ENCODE data around the gene PCSK5.

PCSK5 gene

GRCh38 chr9:75974016-75974766 lies 83.7 kb downstream of the PCSK5 start:
- DNase-seq, result no peak

DNA sequence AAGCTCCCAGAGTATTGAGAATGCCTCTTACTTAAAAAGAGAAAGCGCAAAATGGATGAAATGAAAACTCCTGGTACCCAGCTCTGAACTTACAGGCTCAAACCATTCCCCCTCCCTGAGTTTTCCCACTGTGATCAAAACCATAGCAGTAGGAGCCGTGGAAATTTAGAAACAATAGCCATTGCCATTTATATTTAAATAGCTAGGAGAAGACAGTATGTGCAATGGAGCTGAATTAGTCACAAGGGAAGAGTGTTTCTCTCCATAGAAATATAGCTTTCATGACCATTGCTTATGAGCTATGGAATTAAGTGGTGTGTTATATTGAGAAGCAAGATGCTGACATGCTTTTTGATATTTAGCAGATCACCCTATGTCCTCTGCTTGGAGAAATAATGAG lies 84.6 kb downstream of the PCSK5 start:
- no peak for DNase-seq

- no peak for DNase-seq
Measured at GRCh38 chr9:75976549-75976948, 86.1 kb downstream of the PCSK5 start.

DNA sequence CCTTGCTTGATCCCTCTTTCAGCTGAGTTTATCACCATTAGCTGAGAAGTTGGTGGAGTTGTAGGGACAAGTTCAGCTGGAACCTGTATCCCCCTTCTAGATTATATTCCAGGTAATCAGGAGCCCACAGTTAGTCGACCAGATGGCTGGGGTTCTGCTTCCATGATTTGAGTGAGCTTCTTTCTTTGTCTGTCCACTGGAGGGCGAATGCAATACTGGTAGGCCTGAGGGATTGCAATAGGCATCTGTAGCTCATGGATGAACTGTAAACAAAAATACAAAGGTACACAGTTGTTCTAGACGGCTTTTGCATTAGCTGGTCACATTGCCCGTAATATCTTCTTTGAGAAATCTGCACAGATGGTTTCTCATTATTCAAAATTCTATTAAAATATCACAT lies 88.9 kb downstream of the PCSK5 start:
- DNase-seq, result no peak

DNA sequence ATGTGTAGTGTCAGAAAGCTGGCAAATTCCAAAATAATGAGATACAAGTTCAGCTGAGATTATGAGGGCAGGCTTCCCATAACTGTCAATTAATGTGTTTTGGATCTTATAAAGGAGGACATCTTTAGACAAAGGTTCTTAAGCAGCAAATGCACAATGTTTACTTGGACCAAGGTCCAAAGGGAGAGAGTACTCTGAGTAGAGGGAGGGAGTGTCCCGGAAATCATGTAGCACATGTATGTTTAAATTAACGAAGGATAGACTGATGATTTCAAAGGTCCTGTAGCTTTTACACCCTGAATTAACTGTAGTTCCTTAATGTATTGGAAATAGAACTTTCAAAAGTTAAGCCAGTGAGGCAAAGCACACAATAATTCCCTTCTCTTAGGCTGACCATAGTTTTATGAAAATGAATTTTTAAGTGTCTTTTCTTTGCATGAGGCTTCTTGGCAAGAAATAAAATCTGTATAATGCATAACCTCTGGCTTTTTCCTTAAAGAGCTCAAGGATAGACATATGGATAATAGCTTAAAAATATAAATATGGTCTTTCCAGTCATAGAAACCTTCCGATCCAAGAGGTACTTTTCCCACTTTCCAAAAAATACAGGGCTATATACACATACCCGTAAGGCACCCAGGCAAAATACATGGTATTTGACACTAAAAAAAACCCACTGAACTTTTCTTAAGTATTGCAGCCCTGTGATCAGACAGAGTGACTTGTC lies 93.0 kb downstream of the PCSK5 start:
- no peak for DNase-seq

GRCh38 chr9:75985515-75985914 lies 95.0 kb downstream of the PCSK5 start:
- no peak for DNase-seq

- no peak for DNase-seq
Measured at GRCh38 chr9:75988663-75989062, 98.2 kb downstream of the PCSK5 start.

GRCh38 chr9:75990156-75990555 lies 99.7 kb downstream of the PCSK5 start:
- DNase-seq, result no peak

- no peak for DNase-seq
Measured at GRCh38 chr9:75990576-75991304, 100.3 kb downstream of the PCSK5 start.

- DNase-seq, result no peak
Measured at GRCh38 chr9:75992482-75993206, 102.2 kb downstream of the PCSK5 start.

DNA sequence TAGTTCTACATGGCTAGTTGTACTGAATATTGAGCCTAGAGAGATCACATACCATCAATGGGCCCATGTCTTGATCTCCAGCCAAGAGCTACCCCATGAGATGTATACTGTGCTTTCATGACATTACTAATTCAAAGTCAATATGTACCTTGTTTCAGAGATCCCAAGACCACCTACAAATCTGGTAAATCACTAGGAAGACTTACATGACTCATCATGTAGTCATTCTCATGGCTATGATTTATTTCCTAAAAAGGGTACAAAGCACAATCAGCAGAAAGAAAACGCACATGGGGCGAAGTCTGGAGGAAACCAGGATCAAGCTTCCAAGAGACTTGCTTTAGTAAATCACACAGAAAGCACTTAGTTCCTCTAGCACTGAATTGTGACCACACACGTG lies 103.0 kb downstream of the PCSK5 start:
- DNase-seq, result no peak

DNA sequence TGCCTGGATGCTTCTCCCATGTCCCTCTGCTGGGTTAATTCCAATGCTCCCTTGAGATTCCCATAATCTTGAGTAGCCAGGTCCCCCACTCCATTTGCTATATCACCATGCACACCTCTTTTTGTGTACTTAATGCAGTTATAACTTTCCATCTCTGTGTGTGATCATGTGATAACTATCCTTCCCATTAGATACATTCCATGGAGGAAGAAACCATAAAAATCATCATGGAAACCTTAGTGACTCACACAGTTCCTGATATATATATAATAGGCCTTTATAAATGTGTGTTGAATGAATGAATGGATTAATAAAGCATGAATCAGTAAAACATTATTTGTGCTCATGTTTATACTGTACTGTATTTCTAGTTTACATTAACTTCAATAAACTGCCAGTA lies 104.6 kb downstream of the PCSK5 start:
- DNase-seq, result no peak

GRCh38 chr9:75996726-75997125 lies 106.3 kb downstream of the PCSK5 start:
- no peak for DNase-seq

DNA sequence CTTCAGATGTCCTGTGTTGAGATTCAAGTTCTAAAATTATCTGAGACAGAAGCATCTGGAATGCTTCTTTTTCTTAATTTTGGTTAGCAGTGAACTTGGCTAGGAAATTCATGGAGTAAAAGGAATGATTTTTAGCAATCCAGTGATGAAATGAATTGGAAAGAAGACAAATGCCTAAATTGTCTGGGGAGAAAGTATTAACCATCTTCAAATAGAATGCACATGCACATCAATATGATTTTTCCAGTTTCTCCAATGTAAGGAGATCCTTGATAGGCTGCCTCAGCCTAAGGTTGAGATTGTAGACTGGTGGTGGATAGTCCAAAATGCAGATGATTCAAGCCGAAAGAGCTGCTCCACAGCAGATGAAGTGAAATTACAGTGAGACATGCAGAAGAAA lies 106.7 kb downstream of the PCSK5 start:
- no peak for DNase-seq

DNA sequence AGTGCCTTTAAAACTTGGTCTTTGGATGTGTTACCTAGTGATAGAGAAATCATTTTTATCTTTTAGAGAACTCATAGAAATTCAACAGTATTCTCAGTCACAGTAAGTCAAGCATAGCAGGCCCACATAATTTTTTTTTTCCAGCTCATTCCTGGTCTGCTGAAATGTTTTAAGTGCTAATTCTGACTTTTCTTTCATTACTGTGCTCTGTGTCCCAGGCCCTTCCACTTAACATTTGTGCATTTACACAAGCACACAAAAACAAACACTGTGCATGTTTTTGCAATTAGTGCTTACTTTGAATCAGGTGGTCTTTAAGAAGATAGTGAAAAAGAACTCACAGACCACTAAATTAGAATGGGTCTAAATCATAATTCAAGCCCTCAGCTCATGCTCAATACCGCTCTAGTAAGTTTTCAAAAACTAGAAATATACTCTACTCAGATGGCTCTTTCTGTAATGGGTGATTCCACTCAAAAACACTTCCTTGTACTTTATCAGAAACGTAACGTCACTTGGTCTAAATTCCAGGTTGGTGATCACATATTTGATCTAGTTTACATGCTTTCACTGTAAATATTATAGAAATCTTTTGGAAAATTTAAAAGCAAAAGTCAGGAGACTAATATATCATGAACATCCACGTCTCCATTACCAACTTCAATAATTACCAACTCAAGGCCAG lies 107.8 kb downstream of the PCSK5 start:
- DNase-seq, result no peak

DNA sequence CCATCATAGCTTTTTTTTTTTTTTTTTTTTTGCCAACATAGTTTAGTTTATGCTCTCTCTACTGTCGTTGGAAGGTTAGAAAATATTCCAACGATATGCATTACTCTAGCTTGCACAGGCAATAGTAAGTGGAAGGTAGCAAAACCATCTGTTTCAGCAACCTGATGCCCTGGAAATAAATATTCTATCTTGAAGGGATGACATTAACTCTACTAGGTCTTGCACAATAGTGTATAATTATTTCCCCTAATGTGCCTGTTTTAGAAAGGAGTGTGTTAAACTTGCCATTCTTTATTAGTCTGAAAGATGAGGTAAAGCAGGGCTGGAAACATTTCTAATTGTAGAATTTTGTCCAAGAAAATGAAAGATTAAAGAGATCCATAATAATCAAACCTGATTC lies 111.0 kb downstream of the PCSK5 start:
- DNase-seq, result no peak

DNA sequence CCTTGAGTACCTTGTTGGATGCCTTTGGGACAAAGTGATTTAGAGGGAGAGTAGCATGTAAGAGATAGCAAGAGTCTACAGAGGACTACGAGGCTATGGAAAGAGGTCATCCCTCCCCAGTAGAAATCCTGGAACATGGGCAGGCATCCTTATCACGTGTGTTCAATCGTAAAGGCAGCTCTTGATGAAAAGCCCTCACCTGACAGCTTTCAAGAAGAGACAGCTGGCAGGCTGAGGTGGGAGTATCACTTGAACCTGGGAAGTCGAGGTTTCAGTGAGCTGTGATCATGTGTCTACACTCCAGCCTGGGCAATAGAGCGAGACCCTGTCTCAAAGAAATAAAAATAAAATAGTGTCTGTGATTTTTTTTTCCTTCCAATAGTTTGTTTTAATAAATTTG lies 112.6 kb downstream of the PCSK5 start:
- no peak for DNase-seq

DNA sequence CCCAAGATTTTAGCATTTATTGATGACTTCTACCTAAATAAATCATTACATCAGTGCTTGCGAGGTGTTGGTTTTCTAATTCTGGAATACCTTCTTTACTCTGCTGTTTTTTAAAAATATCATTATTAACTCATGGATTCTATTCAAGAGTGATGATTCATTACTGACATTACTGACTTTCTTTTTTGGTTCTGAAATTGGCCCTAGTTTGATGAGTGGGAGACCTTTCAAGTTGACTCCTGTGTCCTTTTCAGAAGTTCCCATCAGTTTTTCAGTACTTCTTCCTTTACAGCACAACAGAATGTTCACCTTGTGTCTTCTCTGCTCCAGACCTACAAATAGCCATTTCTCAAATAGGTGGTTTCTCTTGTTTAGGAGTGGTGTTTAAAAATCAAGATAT lies 114.1 kb downstream of the PCSK5 start:
- no peak for DNase-seq

DNA sequence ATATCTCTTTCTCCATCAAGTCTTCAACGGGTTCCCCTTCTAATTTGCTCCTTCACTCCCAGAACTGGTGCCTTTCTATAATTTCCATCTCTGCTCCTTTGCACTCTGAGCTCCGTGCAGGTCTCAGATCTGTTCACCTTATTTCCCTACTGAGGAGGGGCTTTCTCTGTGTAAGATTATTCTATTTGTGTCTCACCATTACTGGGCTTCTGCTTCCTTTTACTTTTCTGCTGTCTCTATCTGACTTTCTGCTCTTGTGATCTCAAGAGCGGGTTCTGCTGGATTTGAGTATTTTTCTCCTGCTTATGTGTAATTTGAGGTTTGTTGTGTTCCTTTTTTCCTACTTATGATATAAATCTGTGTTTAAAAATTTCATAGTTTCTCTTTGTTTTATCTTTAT lies 117.5 kb downstream of the PCSK5 start:
- no peak for DNase-seq

GRCh38 chr9:76013809-76014208 lies 123.3 kb downstream of the PCSK5 start:
- no peak for DNase-seq

GRCh38 chr9:76018235-76018634 lies 127.8 kb downstream of the PCSK5 start:
- no peak for DNase-seq

GRCh38 chr9:76018761-76019160 lies 128.3 kb downstream of the PCSK5 start:
- no peak for DNase-seq

- DNase-seq, result no peak
Measured at GRCh38 chr9:76020652-76021051, 130.2 kb downstream of the PCSK5 start.

All from DMS153 (cell line).